Activated CD4-positive, alpha-beta T cell treated with anti-CD3 and anti-CD28 coated beads, Interleukin-2, amount 10 ng/mL, durations not matched to agents 24 days and 14 days (primary cell): ENCODE results near the gene XPNPEP1. TPM values are rescaled to one million over a fixed set of nuclear protein-coding genes. Genes with fewer than 3 reads are reported as not detected.
A peak's percentile ranks its signal among the peaks of the same experiment; 100 is the strongest.

Experiments used
- DNase-seq: peaks from one replicate; pipeline ENCODE4 v3.0.0; 2022
- H3K27ac Mint-ChIP-seq: one replicate; pipeline ENCODE4 v1.8.0; 2022; ENCODE audit warnings: mild to moderate bottlenecking, mixed read lengths
- H3K27me3 Mint-ChIP-seq: one replicate; pipeline ENCODE4 v1.8.0; 2022; ENCODE audit warnings: mixed read lengths
- H3K36me3 Mint-ChIP-seq: one replicate; pipeline ENCODE4 v1.8.0; 2022; ENCODE audit warnings: low read depth, mild to moderate bottlenecking, mixed read lengths
- H3K4me1 Mint-ChIP-seq: one replicate; pipeline ENCODE4 v1.8.0; 2021; ENCODE audit warnings: mixed read lengths
- H3K4me3 Mint-ChIP-seq: one replicate; pipeline ENCODE4 v1.8.0; 2022; ENCODE audit warnings: mild to moderate bottlenecking, moderate library complexity, mixed read lengths
- H3K9me3 Mint-ChIP-seq: one replicate; pipeline ENCODE4 v1.8.0; 2021; ENCODE audit warnings: mixed read lengths
- intact Hi-C: fragments of 100-400 bp; cut with micrococcal nuclease; formaldehyde crosslinking; loops from one replicate; pipeline ENCODE4 v1.15.1; 2023
- total RNA-seq: library from RNA; stranded (reverse); gene quantifications from 2 replicates; pipeline ENCODE4 v1.2.3, GENCODE V29; 2022

XPNPEP1 gene
- total RNA-seq = 98.9 and 105 TPM in 2 replicates

- peak; percentile 95 for DNase-seq
- Mint-ChIP-seq H3K36me3 (peaks cover 26% of the 10 kb centered on the region), H3K4me1 (peaks cover 49% of the 10 kb centered on the region), H3K9me3 (peaks cover 3% of the 10 kb centered on the region), H3K4me3 (peak within 1 kb of the TSS; percentile 95), H3K27ac (peak within 1 kb of the TSS; percentile 93), H3K27me3 (peaks cover 4% of the 10 kb centered on the region)
- intact Hi-C loops = loop anchor here (1.0 to 10.0 kb wide), 6 partner anchors 41 to 642 kb away; partner anchors contain the start of genes ADD3 and SMC3
Observed at GRCh38 chr10:109922976-109923921, at the start of gene XPNPEP1. XPNPEP1 (minus strand) TSS chr10:109923511; CDS start chr10:109923433, 78 bp downstream.

GRCh38 chr10:109972372-109973001, 49.2 kb upstream of the XPNPEP1 start:
- DNase-seq = no peak
- Mint-ChIP-seq H3K27ac (no peak overlapping the region), H3K9me3 (no peaks in the 10 kb centered on the region), H3K36me3 (no peaks in the 10 kb centered on the region), H3K4me1 (no peaks in the 10 kb centered on the region), H3K4me3 (no peak overlapping the region), H3K27me3 (peaks cover 26% of the 10 kb centered on the region)
- intact Hi-C loops = no loop called here

- Mint-ChIP-seq H3K27me3 (peaks cover 26% of the 10 kb centered on the region), H3K27ac (no peak overlapping the region), H3K36me3 (no peaks in the 10 kb centered on the region), H3K9me3 (no peaks in the 10 kb centered on the region), H3K4me3 (no peak overlapping the region), H3K4me1 (no peaks in the 10 kb centered on the region)
- intact Hi-C loops = no loop called here
- DNase-seq = no peak
Observed at GRCh38 chr10:109971634-109972033, 48.3 kb upstream of the XPNPEP1 start.

GRCh38 chr10:109969760-109970346, 46.5 kb upstream of the XPNPEP1 start:
- intact Hi-C loops = no loop called here
- H3K36me3 Mint-ChIP-seq = no peaks in the 10 kb centered on the region
- H3K4me3 Mint-ChIP-seq = no peak overlapping the region
- DNase-seq = no peak
- H3K27me3 Mint-ChIP-seq = peaks cover 28% of the 10 kb centered on the region
- no peaks in the 10 kb centered on the region for H3K9me3 Mint-ChIP-seq
- no peak overlapping the region for H3K27ac Mint-ChIP-seq
- H3K4me1 Mint-ChIP-seq = no peaks in the 10 kb centered on the region

- intact Hi-C loops = no loop called here
- H3K27me3 Mint-ChIP-seq = peaks cover 28% of the 10 kb centered on the region
- no peak overlapping the region for H3K27ac Mint-ChIP-seq
Observed at GRCh38 chr10:109968953-109969759, 45.8 kb upstream of the XPNPEP1 start.

GRCh38 chr10:109967739-109968088, 44.4 kb upstream of the XPNPEP1 start:
- Mint-ChIP-seq H3K36me3 (no peaks in the 10 kb centered on the region), H3K27me3 (peaks cover 26% of the 10 kb centered on the region), H3K4me3 (no peak overlapping the region), H3K4me1 (peaks cover 2% of the 10 kb centered on the region), H3K27ac (no peak overlapping the region), H3K9me3 (no peaks in the 10 kb centered on the region)
- intact Hi-C loops = no loop called here
- no peak for DNase-seq

More at GRCh38 chr10:109968953-109969759, 45.8 kb upstream of the XPNPEP1 start:
- Mint-ChIP-seq H3K36me3 (no peaks in the 10 kb centered on the region), H3K4me1 (no peaks in the 10 kb centered on the region), H3K4me3 (no peak overlapping the region), H3K9me3 (no peaks in the 10 kb centered on the region)
- no peak for DNase-seq

- no peaks in the 10 kb centered on the region for H3K9me3 Mint-ChIP-seq
- intact Hi-C loops = no loop called here
Observed at GRCh38 chr10:109966961-109967738, 43.8 kb upstream of the XPNPEP1 start.

GRCh38 chr10:109964318-109964717, 41.0 kb upstream of the XPNPEP1 start:
- Mint-ChIP-seq H3K27me3 (peaks cover 10% of the 10 kb centered on the region), H3K36me3 (no peaks in the 10 kb centered on the region), H3K4me3 (no peak overlapping the region), H3K27ac (no peak overlapping the region), H3K9me3 (no peaks in the 10 kb centered on the region), H3K4me1 (peaks cover 2% of the 10 kb centered on the region)
- no peak for DNase-seq
- intact Hi-C loops = no loop called here

More at GRCh38 chr10:109966961-109967738, 43.8 kb upstream of the XPNPEP1 start:
- peaks cover 23% of the 10 kb centered on the region for H3K27me3 Mint-ChIP-seq
- no peak overlapping the region for H3K27ac Mint-ChIP-seq
- H3K4me1 Mint-ChIP-seq = peaks cover 2% of the 10 kb centered on the region
- DNase-seq = no peak
- H3K36me3 Mint-ChIP-seq = no peaks in the 10 kb centered on the region
- H3K4me3 Mint-ChIP-seq = no peak overlapping the region

- no peaks in the 10 kb centered on the region for H3K9me3 Mint-ChIP-seq
- H3K27ac Mint-ChIP-seq = no peak overlapping the region
- H3K36me3 Mint-ChIP-seq = no peaks in the 10 kb centered on the region
- DNase-seq = no peak
- intact Hi-C loops = no loop called here
- peaks cover 2% of the 10 kb centered on the region for H3K4me1 Mint-ChIP-seq
- H3K27me3 Mint-ChIP-seq = peaks cover 5% of the 10 kb centered on the region
- no peak overlapping the region for H3K4me3 Mint-ChIP-seq
Observed at GRCh38 chr10:109963439-109963838, 40.1 kb upstream of the XPNPEP1 start.

GRCh38 chr10:109962247-109962646, 38.9 kb upstream of the XPNPEP1 start:
- Mint-ChIP-seq H3K4me3 (no peak overlapping the region), H3K4me1 (peaks cover 2% of the 10 kb centered on the region), H3K27ac (no peak overlapping the region), H3K27me3 (peaks cover 5% of the 10 kb centered on the region), H3K9me3 (no peaks in the 10 kb centered on the region), H3K36me3 (no peaks in the 10 kb centered on the region)
- no peak for DNase-seq
- intact Hi-C loops = no loop called here

- no peaks in the 10 kb centered on the region for H3K36me3 Mint-ChIP-seq
- peaks cover 2% of the 10 kb centered on the region for H3K4me1 Mint-ChIP-seq
- DNase-seq = no peak
- H3K27me3 Mint-ChIP-seq = peaks cover 5% of the 10 kb centered on the region
- H3K9me3 Mint-ChIP-seq = no peaks in the 10 kb centered on the region
- H3K27ac Mint-ChIP-seq = no peak overlapping the region
- intact Hi-C loops = no loop called here
- H3K4me3 Mint-ChIP-seq = no peak overlapping the region
Observed at GRCh38 chr10:109961174-109962001, 38.1 kb upstream of the XPNPEP1 start.

- Mint-ChIP-seq H3K4me1 (peaks cover 2% of the 10 kb centered on the region), H3K9me3 (no peaks in the 10 kb centered on the region), H3K4me3 (no peak overlapping the region), H3K36me3 (no peaks in the 10 kb centered on the region), H3K27ac (no peak overlapping the region), H3K27me3 (peaks cover 6% of the 10 kb centered on the region)
- intact Hi-C loops = no loop called here
- no peak for DNase-seq
Observed at GRCh38 chr10:109960682-109961081, 37.4 kb upstream of the XPNPEP1 start.
